ENCODE data around the gene PLA2G5.

DNA sequence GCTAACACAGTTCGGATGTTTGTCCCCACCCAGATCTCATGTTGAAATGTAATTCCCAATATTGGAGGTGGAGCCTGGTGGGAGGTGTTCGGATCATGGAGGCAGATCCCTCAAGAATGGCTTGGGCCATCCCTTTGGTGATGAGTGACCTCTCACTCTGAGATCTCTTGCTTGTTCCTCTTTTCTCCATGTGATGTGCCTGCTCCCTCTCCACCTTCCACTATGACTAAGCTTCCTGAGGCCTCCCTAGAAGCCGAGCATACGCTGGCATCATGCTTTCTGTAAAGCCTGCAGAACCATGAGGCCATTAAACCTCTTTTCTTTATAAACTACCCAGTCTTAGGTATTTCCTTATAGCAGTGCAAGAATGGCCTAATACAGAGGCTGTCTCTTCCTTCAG is 8.1 kb upstream of the PLA2G5 start:
- no peak for TF ChIP-seq RAD21 (IDR thresholded peaks at IDR 0.05 in 1 of 2, conservative IDR thresholded peaks at IDR 0.05 in 1 of 2; ENCODE audit: low read depth in 2 of 2, low read length in 2 of 2)
- TF ChIP-seq USF2 (IDR thresholded peaks at IDR 0.05; ENCODE audit: low read length), result no peak
- TF ChIP-seq, protein P1, sequence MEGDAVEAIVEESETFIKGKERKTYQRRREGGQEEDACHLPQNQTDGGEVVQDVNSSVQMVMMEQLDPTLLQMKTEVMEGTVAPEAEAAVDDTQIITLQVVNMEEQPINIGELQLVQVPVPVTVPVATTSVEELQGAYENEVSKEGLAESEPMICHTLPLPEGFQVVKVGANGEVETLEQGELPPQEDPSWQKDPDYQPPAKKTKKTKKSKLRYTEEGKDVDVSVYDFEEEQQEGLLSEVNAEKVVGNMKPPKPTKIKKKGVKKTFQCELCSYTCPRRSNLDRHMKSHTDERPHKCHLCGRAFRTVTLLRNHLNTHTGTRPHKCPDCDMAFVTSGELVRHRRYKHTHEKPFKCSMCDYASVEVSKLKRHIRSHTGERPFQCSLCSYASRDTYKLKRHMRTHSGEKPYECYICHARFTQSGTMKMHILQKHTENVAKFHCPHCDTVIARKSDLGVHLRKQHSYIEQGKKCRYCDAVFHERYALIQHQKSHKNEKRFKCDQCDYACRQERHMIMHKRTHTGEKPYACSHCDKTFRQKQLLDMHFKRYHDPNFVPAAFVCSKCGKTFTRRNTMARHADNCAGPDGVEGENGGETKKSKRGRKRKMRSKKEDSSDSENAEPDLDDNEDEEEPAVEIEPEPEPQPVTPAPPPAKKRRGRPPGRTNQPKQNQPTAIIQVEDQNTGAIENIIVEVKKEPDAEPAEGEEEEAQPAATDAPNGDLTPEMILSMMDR (IDR thresholded peaks at IDR 0.05; ENCODE audit: control extremely low read depth in 1 of 3, insufficient read depth in 1 of 3, low read depth in 1 of 3, low read length in 3 of 3), result no peak
- TF ChIP-seq, protein P2, sequence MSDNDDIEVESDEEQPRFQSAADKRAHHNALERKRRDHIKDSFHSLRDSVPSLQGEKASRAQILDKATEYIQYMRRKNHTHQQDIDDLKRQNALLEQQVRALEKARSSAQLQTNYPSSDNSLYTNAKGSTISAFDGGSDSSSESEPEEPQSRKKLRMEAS (IDR thresholded peaks at IDR 0.05), result no peak
- no peak for TF ChIP-seq TEAD4 (IDR thresholded peaks at IDR 0.05; ENCODE audit: low read depth, low read length)
- no peak for TF ChIP-seq POLR2A (IDR thresholded peaks at IDR 0.05; ENCODE audit: control extremely low read depth in 1 of 2, low read depth in 2 of 2, low read length in 2 of 2)
- TF ChIP-seq, protein P3, sequence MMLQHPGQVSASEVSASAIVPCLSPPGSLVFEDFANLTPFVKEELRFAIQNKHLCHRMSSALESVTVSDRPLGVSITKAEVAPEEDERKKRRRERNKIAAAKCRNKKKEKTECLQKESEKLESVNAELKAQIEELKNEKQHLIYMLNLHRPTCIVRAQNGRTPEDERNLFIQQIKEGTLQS (IDR thresholded peaks at IDR 0.05; ENCODE audit: insufficient read depth, low read depth, low read length), result no peak
- TF ChIP-seq KDM5A (IDR thresholded peaks at IDR 0.05; ENCODE audit: low read length), result no peak
- no peak for TF ChIP-seq POLR2AphosphoS5 (IDR thresholded peaks at IDR 0.05; ENCODE audit: low read depth, low read length)
- no peak for TF ChIP-seq CREB1 (IDR thresholded peaks at IDR 0.05)
